ENCODE measurements around the gene ACTR10.

- TF ChIP-seq CTCF (IDR thresholded peaks at IDR 0.05) (no peak), POLR2A (IDR thresholded peaks at IDR 0.05) (no peak)
Observed at GRCh38 chr14:58282925-58283593, 83.1 kb downstream of the ACTR10 start.
